HG03520 (cell line): ENCODE data around the gene PCDHB8.
"Not testable (repeated sequence)": the region's sequence is repeated elsewhere in the genome, so short reads cannot be mapped to it uniquely, and the experiment has no call there.

Source experiments
- ATAC-seq: cut with Tn5 transposase; IDR thresholded peaks from one replicate; pipeline ENCODE4 v1.9.1; 2021; ENCODE audit warnings: mild to moderate bottlenecking, moderate library complexity; ENCODE audit not compliant: unreplicated experiment

Gene PCDHB8

DNA sequence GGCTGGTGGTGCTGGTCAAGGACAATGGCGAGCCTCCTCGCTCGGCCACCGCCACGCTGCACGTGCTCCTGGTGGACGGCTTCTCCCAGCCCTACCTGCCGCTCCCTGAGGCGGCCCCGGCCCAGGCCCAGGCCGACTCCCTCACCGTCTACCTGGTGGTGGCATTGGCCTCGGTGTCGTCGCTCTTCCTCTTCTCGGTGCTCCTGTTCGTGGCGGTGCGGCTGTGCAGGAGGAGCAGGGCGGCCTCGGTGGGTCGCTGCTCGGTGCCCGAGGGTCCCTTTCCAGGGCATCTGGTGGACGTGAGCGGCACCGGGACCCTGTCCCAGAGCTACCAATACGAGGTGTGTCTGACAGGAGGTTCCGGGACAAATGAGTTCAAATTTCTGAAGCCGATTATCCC is 47.8 kb downstream of the PCDHB8 start:
- not testable (repeated sequence) for ATAC-seq
